IMR-90 (cell line): ENCODE measurements around the gene TUFM. TPM values are rescaled to one million over a fixed set of nuclear protein-coding genes. Genes with fewer than 3 reads are reported as not detected.

Experiments
- ATAC-seq: fragments of 200-7000 bp; cut with Tn5 transposase; 2 replicates; pipeline ENCODE4 v1.9.1; 2020; ENCODE audit warnings: low read depth, mild to moderate bottlenecking, moderate library complexity
- BruUV-seq: library from RNA; stranded (reverse); fragments of 400-500 nt; replicated peaks from 2 replicates; lab custom pipeline; 2021; lab: Mats Ljungman, UMichigan
- CTCF ChIA-PET: fragments of 300-600 bp; formaldehyde crosslinking; extraction: SDS; loops from one replicate; lab custom pipeline; 2021; ENCODE audit warnings: antibody characterized with exemption; lab: Yijun Ruan, JAX
- POLR2A ChIA-PET: fragments of 300-600 bp; sonication (Branson Sonifier 250); formaldehyde crosslinking; loops from one replicate; lab custom pipeline; 2022; ENCODE audit warnings: antibody characterized with exemption; ENCODE audit not compliant: unreplicated experiment; lab: Charles Lee
- DNase-seq: peaks from one replicate; pipeline ENCODE4 v3.0.0; 2013
- H2AFZ ChIP-seq: replicated peaks from 2 replicates; pipeline ENCODE3; 2013; ENCODE audit warnings: low read length, mild to moderate bottlenecking; ENCODE audit not compliant: poor library complexity
- H2AK5ac ChIP-seq: 2 replicates; pipeline ENCODE4 v1.6.1; 2013; ENCODE audit warnings: low read depth, low read length, inconsistent platforms
- H2AK9ac ChIP-seq: replicated peaks from 2 replicates; pipeline ENCODE3; 2013; ENCODE audit warnings: mild to moderate bottlenecking, low read depth, low read length, moderate library complexity; ENCODE audit not compliant: poor library complexity
- H2BK120ac ChIP-seq: 2 replicates; pipeline ENCODE4 v1.6.1; 2013; ENCODE audit warnings: low read depth, low read length, inconsistent platforms
- H2BK15ac ChIP-seq: 3 replicates; pipeline ENCODE4 v1.6.1; 2013; ENCODE audit warnings: low read depth, low read length, inconsistent platforms
- H2BK20ac ChIP-seq: 2 replicates; pipeline ENCODE4 v1.6.1; 2013; ENCODE audit warnings: low read depth, mild to moderate bottlenecking, inconsistent platforms, low read length, moderate library complexity
- H2BK5ac ChIP-seq: 2 replicates; pipeline ENCODE4 v1.6.1; 2013; ENCODE audit warnings: mild to moderate bottlenecking, low read depth, low read length, inconsistent platforms; ENCODE audit not compliant: poor library complexity, severe bottlenecking
- H3K14ac ChIP-seq: replicated peaks from 2 replicates; pipeline ENCODE4 v1.6.1; 2013; ENCODE audit warnings: low read depth, low read length, inconsistent platforms
- H3K18ac ChIP-seq: 2 replicates; pipeline ENCODE4 v1.6.1; 2013; ENCODE audit warnings: low read depth, low read length, control low read depth
- H3K23ac ChIP-seq: 2 replicates; pipeline ENCODE4 v1.6.1; 2013; ENCODE audit warnings: low read depth, low read length, inconsistent platforms
- H3K27ac ChIP-seq: 2 replicates; pipeline ENCODE4 v1.5.1; 2013; ENCODE audit warnings: mild to moderate bottlenecking, control low read depth, low read length; ENCODE audit not compliant: insufficient read depth
- H3K27me3 ChIP-seq: 2 replicates; pipeline ENCODE4 v1.6.1; 2013; ENCODE audit warnings: low read length; ENCODE audit not compliant: control insufficient read depth, insufficient read depth
- H3K36me3 ChIP-seq: 2 replicates; pipeline ENCODE4 v1.6.1; 2013; ENCODE audit warnings: low read length, mixed read lengths; ENCODE audit not compliant: control insufficient read depth, insufficient read depth
- H3K4ac ChIP-seq: 2 replicates; pipeline ENCODE4 v1.6.1; 2013; ENCODE audit warnings: low read depth, low read length, inconsistent platforms
- H3K4me1 ChIP-seq: 2 replicates; pipeline ENCODE4 v1.6.1; 2013; ENCODE audit warnings: low read length, mixed read lengths; ENCODE audit not compliant: control insufficient read depth, insufficient read depth
- H3K4me2 ChIP-seq: 2 replicates; pipeline ENCODE4 v1.6.1; 2013; ENCODE audit warnings: low read depth, mild to moderate bottlenecking, control low read depth, low read length, moderate library complexity
- H3K4me3 ChIP-seq: 2 replicates; pipeline ENCODE4 v1.5.1; 2013; ENCODE audit warnings: low read depth, mild to moderate bottlenecking, control low read depth, low read length, moderate library complexity; ENCODE audit not compliant: insufficient read depth
- H3K56ac ChIP-seq: 2 replicates; pipeline ENCODE4 v1.6.1; 2013; ENCODE audit warnings: low read length, inconsistent platforms; ENCODE audit not compliant: insufficient read depth; ENCODE audit errors: extremely low read depth
- H3K79me1 ChIP-seq, 2 experiments: 2 replicates each; pipeline ENCODE4 v1.6.1; 2013; ENCODE audit warnings: low read length in 2 of 2, inconsistent platforms in 1 of 2, low read depth in 1 of 2
- H3K9ac ChIP-seq: 2 replicates; pipeline ENCODE4 v1.6.1; 2013; ENCODE audit warnings: low read depth, low read length, control low read depth
- H3K9me1 ChIP-seq: 2 replicates; pipeline ENCODE4 v1.6.1; 2013; ENCODE audit warnings: low read length, inconsistent platforms; ENCODE audit not compliant: insufficient read depth
- H3K9me3 ChIP-seq: 2 replicates; pipeline ENCODE4 v1.6.1; 2013; ENCODE audit warnings: low read length; ENCODE audit not compliant: control insufficient read depth, insufficient read depth
- H4K20me1 ChIP-seq: 2 replicates; pipeline ENCODE4 v1.6.1; 2013; ENCODE audit warnings: low read length, inconsistent platforms; ENCODE audit not compliant: insufficient read depth
- H4K5ac ChIP-seq: 2 replicates; pipeline ENCODE4 v1.6.1; 2013; ENCODE audit warnings: mild to moderate bottlenecking, low read depth, low read length, control low read depth
- H4K8ac ChIP-seq, 2 experiments: 2 replicates each; pipeline ENCODE4 v1.6.1; 2013; ENCODE audit warnings: low read depth in 2 of 2, low read length in 2 of 2, control low read depth in 1 of 2, inconsistent platforms in 1 of 2
- H4K91ac ChIP-seq: 2 replicates; pipeline ENCODE4 v1.6.1; 2013; ENCODE audit warnings: low read depth, low read length, inconsistent platforms; ENCODE audit not compliant: insufficient read depth
- CEBPB ChIP-seq: IDR thresholded peaks from 2 replicates; pipeline ENCODE4 v1.6.1; 2012; ENCODE audit warnings: low read depth, low read length, improper control_type of control experiment
- MAZ ChIP-seq: IDR thresholded peaks from 2 replicates; pipeline ENCODE4 v1.6.1; 2012; ENCODE audit warnings: low read depth, mild to moderate bottlenecking, low read length, improper control_type of control experiment, moderate library complexity, borderline replicate concordance
- NFE2L2 ChIP-seq: fragments of 150-350 bp; IDR thresholded peaks from 2 replicates; pipeline ENCODE4 v1.6.1; 2016; ENCODE audit warnings: low read depth, mild to moderate bottlenecking, low read length
- SMC3 ChIP-seq: fragments of 150-350 bp; IDR thresholded peaks from 2 replicates; pipeline ENCODE4 v1.6.1; 2016; ENCODE audit warnings: low read depth, mild to moderate bottlenecking, antibody characterized with exemption, low read length, moderate library complexity
- WGBS, 2 experiments: methylation state at CpG; one replicate each; pipeline versions ENCODE4 v1.1.5 to v1.1.7; 2013; ENCODE audit warnings: missing lambda C conversion rate in 2 of 2; ENCODE audit not compliant: insufficient read length in 1 of 2; ENCODE audit errors: extremely low coverage in 2 of 2; 5-methylcytosine and 5-hydroxymethylcytosine counted together
- dilution Hi-C: fragments of 300-500 bp; cut with HindIII; formaldehyde crosslinking; loops from one replicate; pipeline ENCODE4 v1.14.3; 2018; ENCODE audit warnings: low sequenced_read_pairs; ENCODE audit not compliant: unreplicated experiment
- in situ Hi-C: fragments of 300-500 bp; cut with MboI; formaldehyde crosslinking; loops from 3 replicates; pipeline ENCODE4 v1.14.3; 2019; ENCODE audit warnings: low sequenced_read_pairs, inconsistent platforms, mixed read lengths
- intact Hi-C: fragments of 100-400 bp; cut with micrococcal nuclease; formaldehyde crosslinking; loops from 2 replicates; pipeline ENCODE4 v1.10.0; 2022
- polyA plus RNA-seq, 3 experiments: library from polyadenylated mRNA; depleted of rRNA; stranded (reverse); fragments of >200 nt; gene quantifications; 2 replicates each; pipeline ENCODE4 v1.2.3, GENCODE V29; 2012; ENCODE audit warnings: low replicate concordance in 1 of 3
- total RNA-seq: library from RNA; depleted of rRNA; stranded (reverse); fragments of >200 nt; gene quantifications from 2 replicates; pipeline ENCODE4 v1.2.3, GENCODE V29; 2012
- TF ChIP-seq, protein P1 (sequence below): fragments of 150-350 bp; IDR thresholded peaks from 2 replicates; pipeline ENCODE4 v1.6.1; 2017; ENCODE audit warnings: mild to moderate bottlenecking, antibody characterized with exemption, low read length, low read depth

Gene TUFM
- total and polyA plus RNA-seq, 2 of the 4 experiments (the other 2 are of a cell fraction), result 80.3 to 126 TPM

- no peak overlapping the region for H3K4ac ChIP-seq
- no peaks in the 10 kb centered on the region for H3K36me3 ChIP-seq
- no peak overlapping the region for H2BK5ac ChIP-seq
- H3K27ac ChIP-seq, result no peak overlapping the region
- no peaks in the 10 kb centered on the region for H3K9me3 ChIP-seq
- dilution Hi-C loops (no loop called here), in situ Hi-C loops (no loop called here), intact Hi-C loops (no loop called here)
- no CpG with 5 or more reads among the region's 4 CpGs for WGBS, 2 experiments
- no peaks in the 10 kb centered on the region for H3K79me1 ChIP-seq
- no peaks in the 10 kb centered on the region for H3K4me1 ChIP-seq
- TF ChIP-seq, protein P1, sequence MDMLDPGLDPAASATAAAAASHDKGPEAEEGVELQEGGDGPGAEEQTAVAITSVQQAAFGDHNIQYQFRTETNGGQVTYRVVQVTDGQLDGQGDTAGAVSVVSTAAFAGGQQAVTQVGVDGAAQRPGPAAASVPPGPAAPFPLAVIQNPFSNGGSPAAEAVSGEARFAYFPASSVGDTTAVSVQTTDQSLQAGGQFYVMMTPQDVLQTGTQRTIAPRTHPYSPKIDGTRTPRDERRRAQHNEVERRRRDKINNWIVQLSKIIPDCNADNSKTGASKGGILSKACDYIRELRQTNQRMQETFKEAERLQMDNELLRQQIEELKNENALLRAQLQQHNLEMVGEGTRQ, result no peak
- TF ChIP-seq NFE2L2 (no peak), MAZ (no peak), SMC3 (no peak), CEBPB (no peak)
- H4K8ac ChIP-seq, result no peak overlapping the region
- H3K9ac ChIP-seq, result no peak overlapping the region
- H2AFZ ChIP-seq, result no peak overlapping the region
- no peak overlapping the region for H2BK120ac ChIP-seq
- no peak overlapping the region for H2BK20ac ChIP-seq
- DNase-seq (no peak), ATAC-seq (no peak)
- no peak overlapping the region for H3K18ac ChIP-seq
- H2BK15ac ChIP-seq, result no peak overlapping the region
- POLR2A ChIA-PET, result no interaction called here
- H3K23ac ChIP-seq, result no peak overlapping the region
- no TSS peak for BruUV-seq
- no peak overlapping the region for H3K56ac ChIP-seq
- H3K14ac ChIP-seq, result no peak overlapping the region
- H3K4me2 ChIP-seq, result no peak overlapping the region
- H3K4me3 ChIP-seq, result no peak overlapping the region
- no peak overlapping the region for H2AK9ac ChIP-seq
- no peaks in the 10 kb centered on the region for H4K20me1 ChIP-seq
- H2AK5ac ChIP-seq, result no peak overlapping the region
- no peak overlapping the region for H4K91ac ChIP-seq
- CTCF ChIA-PET, result no interaction called here
- no peaks in the 10 kb centered on the region for H3K9me1 ChIP-seq
- no peak overlapping the region for H4K5ac ChIP-seq
- H3K27me3 ChIP-seq, result no peaks in the 10 kb centered on the region
Measured at GRCh38 chr16:28893291-28893690, 47.1 kb upstream of the TUFM start.
